22Rv1 (cell line): ENCODE results near the gene TTLL4.

Experiments used
- H3K27ac ChIP-seq: fragments of 450-650 bp; 2 replicates; pipeline ENCODE4 v1.5.1; 2017
- CTCF ChIP-seq: fragments of 450-650 bp; IDR thresholded peaks from 2 replicates; pipeline ENCODE4 v1.5.1; 2017; ENCODE audit warnings: mild to moderate bottlenecking
- ZFX ChIP-seq: fragments of 450-650 bp; IDR thresholded peaks from 2 replicates; pipeline ENCODE4 v1.6.1; 2017; ENCODE audit warnings: antibody characterized with exemption, borderline replicate concordance

Gene TTLL4

GRCh38 chr2:218745559-218746469 lies 35.2 kb downstream of the TTLL4 start:
- no peak for TF ChIP-seq ZFX
- no peak for TF ChIP-seq CTCF
- no peak overlapping the region; the same call in 1 of the 2 replicates for H3K27ac ChIP-seq

- H3K27ac ChIP-seq = no peak overlapping the region
- TF ChIP-seq CTCF = no peak
- TF ChIP-seq ZFX = no peak
Observed at GRCh38 chr2:218746470-218746795, 35.8 kb downstream of the TTLL4 start.

GRCh38 chr2:218746960-218747359 lies 36.3 kb downstream of the TTLL4 start:
- TF ChIP-seq ZFX (no peak), CTCF (no peak)

GRCh38 chr2:218748741-218749441 lies 38.3 kb downstream of the TTLL4 start:
- TF ChIP-seq CTCF (no peak), ZFX (no peak)
- no peak overlapping the region for H3K27ac ChIP-seq

More at GRCh38 chr2:218746960-218747359, 36.3 kb downstream of the TTLL4 start:
- H3K27ac ChIP-seq = no peak overlapping the region

- TF ChIP-seq ZFX = no peak
- H3K27ac ChIP-seq = no peak overlapping the region
Observed at GRCh38 chr2:218754201-218754600, 43.6 kb downstream of the TTLL4 start.

GRCh38 chr2:218754781-218755180 lies 44.1 kb downstream of the TTLL4 start:
- TF ChIP-seq ZFX = no peak
- no peak for TF ChIP-seq CTCF
- no peak overlapping the region for H3K27ac ChIP-seq

GRCh38 chr2:218755198-218755566 lies 44.5 kb downstream of the TTLL4 start:
- no peak for TF ChIP-seq ZFX
- no peak for TF ChIP-seq CTCF
- H3K27ac ChIP-seq = no peak overlapping the region
